ENCODE results near the gene ORAI1. TPM values are rescaled to one million over a fixed set of nuclear protein-coding genes. Genes with fewer than 3 reads are reported as not detected.

The ORAI1 gene
- total and polyA plus RNA-seq, 2 donors (not counting 3 experiments of a cell fraction or from before 2014, with no cell fraction given), result 30.5 to 65.4 TPM

- TF ChIP-seq MYC (IDR thresholded peaks at IDR 0.05; ENCODE audit: low read depth, low read length), result no peak
- no peak for TF ChIP-seq JUN (IDR thresholded peaks at IDR 0.05; ENCODE audit: borderline replicate concordance, insufficient read depth, insufficient read length, low read depth)
- no peak for TF ChIP-seq POLR2AphosphoS5 (IDR thresholded peaks at IDR 0.05; ENCODE audit: insufficient read depth, low read depth, low read length)
- CTCF ChIA-PET, result interaction anchor here (1.2 to 4.3 kb wide), 4 partner anchors 15 to 91 kb away, joined by 4 to 30 read pairs (median 16); partner anchors contain the start of gene MORN3
- H3K9ac ChIP-seq (replicated peaks; ENCODE audit: extremely low read depth, insufficient read depth, low read length), result no peak overlapping the region
- DNase-seq (ENCODE audit: low read depth, low spot score) (no peak), FAIRE-seq (no peak)
- no peaks in the 10 kb centered on the region for H4K20me1 ChIP-seq (replicated peaks; ENCODE audit: control insufficient read depth, extremely low read depth, insufficient read depth, low read length)
- no peak overlapping the region for H3K4me2 ChIP-seq (ENCODE audit: insufficient read depth, low read length)
- peaks cover 27% of the 10 kb centered on the region for H3K4me1 ChIP-seq (ENCODE audit: control insufficient read depth, extremely low read depth, insufficient read depth, low read length)
- BruUV-seq (replicated peaks), result no TSS peak
- H2AFZ ChIP-seq (ENCODE audit: low read depth, low read length), result no peak overlapping the region
- POLR2A ChIA-PET, result no interaction called here
- no peaks in the 10 kb centered on the region for H3K9me1 ChIP-seq (replicated peaks; ENCODE audit: control insufficient read depth, extremely low read depth, insufficient read depth, low read length)
- dilution Hi-C loops (cut with MboI; ENCODE audit: extremely low pct_ligation_motif_present, low sequenced_read_pairs) (no loop called here), intact Hi-C loops (cut with micrococcal nuclease) (no loop called here)
- H3K27me3 ChIP-seq (ENCODE audit: control insufficient read depth in 2 of 2, insufficient read depth in 2 of 2, low read length in 2 of 2), result no peaks in the 10 kb centered on the region
- H3K9me3 ChIP-seq (replicated peaks; ENCODE audit: control insufficient read depth, insufficient read depth, low read length), result no peaks in the 10 kb centered on the region
- no peak overlapping the region for H3K4me3 ChIP-seq (replicated peaks in 1 of 3; ENCODE audit: insufficient read depth in 1 of 3, low read depth in 1 of 3, low read length in 3 of 3)
- no peak overlapping the region for H3K27ac ChIP-seq (ENCODE audit: insufficient read depth, low read depth, low read length)
- H3K36me3 ChIP-seq (ENCODE audit: control insufficient read depth in 2 of 2, extremely low read depth in 1 of 2, insufficient read depth in 2 of 2, low read length in 2 of 2), result peaks cover 0 to 4% of the 10 kb centered on the region in 2 experiments
- no peaks in the 10 kb centered on the region for H3K79me2 ChIP-seq (ENCODE audit: control insufficient read depth, insufficient read depth, low read length)
Observed at GRCh38 chr12:121577443-121578180, 48.7 kb upstream of the ORAI1 start.

- Histone ChIP-seq H3K4me1 (ENCODE audit: control insufficient read depth, extremely low read depth, insufficient read depth, low read length) (peaks cover 33% of the 10 kb centered on the region), H3K27me3 (ENCODE audit: control insufficient read depth in 2 of 2, insufficient read depth in 2 of 2, low read length in 2 of 2) (no peaks in the 10 kb centered on the region), H3K27ac (ENCODE audit: insufficient read depth, low read depth, low read length) (no peak overlapping the region), H3K9me3 (replicated peaks; ENCODE audit: control insufficient read depth, insufficient read depth, low read length) (no peaks in the 10 kb centered on the region), H3K36me3 (ENCODE audit: control insufficient read depth in 2 of 2, extremely low read depth in 1 of 2, insufficient read depth in 2 of 2, low read length in 2 of 2) (peaks cover 0 to 4% of the 10 kb centered on the region in 2 experiments), H3K9ac (replicated peaks; ENCODE audit: extremely low read depth, insufficient read depth, low read length) (peak overlapping the region; percentile 79), H3K9me1 (replicated peaks; ENCODE audit: control insufficient read depth, extremely low read depth, insufficient read depth, low read length) (no peaks in the 10 kb centered on the region), H4K20me1 (replicated peaks; ENCODE audit: control insufficient read depth, extremely low read depth, insufficient read depth, low read length) (no peaks in the 10 kb centered on the region), H3K79me2 (ENCODE audit: control insufficient read depth, insufficient read depth, low read length) (no peaks in the 10 kb centered on the region), H3K4me2 (ENCODE audit: insufficient read depth, low read length) (peak overlapping the region; percentile 95), H2AFZ (ENCODE audit: low read depth, low read length) (peak overlapping the region; percentile 60), H3K4me3 (replicated peaks in 1 of 3; ENCODE audit: insufficient read depth in 1 of 3, low read depth in 1 of 3, low read length in 3 of 3) (peak overlapping the region; percentile 42 to 76 (median 59))
- POLR2A ChIA-PET, result interaction anchor here (1.1 kb wide), 1 partner anchor 45 kb away, joined by 3 read pairs; no protein-coding TSS in a partner anchor
- no peak for TF ChIP-seq CTCF (IDR thresholded peaks at IDR 0.05; ENCODE audit: extremely low read depth in 1 of 2, insufficient read depth in 1 of 2, low read depth in 1 of 2, low read length in 2 of 2)
- no peak for TF ChIP-seq EZH2 (IDR thresholded peaks at IDR 0.05; ENCODE audit: borderline replicate concordance, low read depth, low read length, severe bottlenecking)
- peak; percentile 67 for TF ChIP-seq MAX (IDR thresholded peaks at IDR 0.05; ENCODE audit: insufficient read depth, insufficient read length)
- TF ChIP-seq GATA2 (IDR thresholded peaks at IDR 0.05; ENCODE audit: insufficient read depth, insufficient read length, low read depth, low read length), result no peak
- dilution Hi-C loops (cut with MboI; ENCODE audit: extremely low pct_ligation_motif_present, low sequenced_read_pairs) (no loop called here), intact Hi-C loops (cut with micrococcal nuclease) (no loop called here)
- FAIRE-seq, result peak; percentile 78
- peak; percentile 34 for DNase-seq (ENCODE audit: low read depth, low spot score)
- no TSS peak for BruUV-seq (replicated peaks)
- CTCF ChIA-PET, result interaction anchor here (1.9 to 4.1 kb wide), 4 partner anchors 25 to 90 kb away, joined by 7 to 35 read pairs (median 22); partner anchors contain the start of genes MORN3 and ORAI1
Observed at GRCh38 chr12:121578230-121579189, 47.8 kb upstream of the ORAI1 start.
